NB4 (cell line): ENCODE results near the gene CAMKMT.

Experiments used
- POLR2A ChIP-seq: IDR thresholded peaks from 2 replicates; pipeline ENCODE4 v1.6.1; 2011; ENCODE audit warnings: mild to moderate bottlenecking; ENCODE audit not compliant: insufficient read length; ENCODE audit errors: extremely low read depth
- TF ChIP-seq, protein P1 (sequence below): IDR thresholded peaks from one replicate; pipeline ENCODE4 v1.5.1; 2012; ENCODE audit warnings: low read depth, low read length
- TF ChIP-seq, protein P2 (sequence below): IDR thresholded peaks from 2 replicates; pipeline ENCODE4 v1.6.1; 2011; ENCODE audit warnings: low read depth, low read length

DNA sequence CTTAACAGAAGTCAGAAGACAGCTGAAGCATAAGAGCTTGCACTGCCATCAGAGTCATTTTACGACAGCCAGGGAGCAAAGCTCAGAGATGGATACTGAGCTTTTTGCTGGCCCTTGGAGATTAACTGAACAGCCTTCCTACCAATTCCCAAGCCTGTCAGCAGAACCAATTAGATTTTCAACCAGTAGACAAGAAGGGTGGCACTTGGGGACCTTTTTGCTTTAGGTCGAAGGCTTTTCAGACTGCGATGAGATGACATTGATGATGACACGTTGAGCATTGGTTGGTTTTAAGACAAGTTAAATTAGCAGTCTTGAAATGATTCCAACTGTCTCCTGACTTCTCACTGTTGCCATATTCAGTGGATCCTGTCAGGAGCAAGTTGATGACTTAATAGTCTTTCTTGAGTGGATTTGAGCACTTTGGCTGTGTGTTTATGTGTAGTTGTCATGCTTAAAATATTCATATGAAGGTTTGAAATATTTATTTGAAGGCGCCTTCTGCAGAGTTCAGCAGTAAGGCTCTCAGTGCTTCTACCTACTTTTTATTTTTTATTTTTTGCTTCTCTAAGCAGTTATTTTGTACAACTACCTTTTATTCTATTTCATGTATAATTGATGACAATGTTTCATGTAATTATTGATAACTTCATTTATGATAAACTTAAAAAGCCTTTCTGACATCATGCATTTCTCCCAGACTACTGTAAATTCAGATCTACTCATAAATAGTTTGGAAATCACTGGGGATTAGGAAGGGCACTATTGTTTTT lies 256.7 kb downstream of the CAMKMT start:
- TF ChIP-seq, protein P1, sequence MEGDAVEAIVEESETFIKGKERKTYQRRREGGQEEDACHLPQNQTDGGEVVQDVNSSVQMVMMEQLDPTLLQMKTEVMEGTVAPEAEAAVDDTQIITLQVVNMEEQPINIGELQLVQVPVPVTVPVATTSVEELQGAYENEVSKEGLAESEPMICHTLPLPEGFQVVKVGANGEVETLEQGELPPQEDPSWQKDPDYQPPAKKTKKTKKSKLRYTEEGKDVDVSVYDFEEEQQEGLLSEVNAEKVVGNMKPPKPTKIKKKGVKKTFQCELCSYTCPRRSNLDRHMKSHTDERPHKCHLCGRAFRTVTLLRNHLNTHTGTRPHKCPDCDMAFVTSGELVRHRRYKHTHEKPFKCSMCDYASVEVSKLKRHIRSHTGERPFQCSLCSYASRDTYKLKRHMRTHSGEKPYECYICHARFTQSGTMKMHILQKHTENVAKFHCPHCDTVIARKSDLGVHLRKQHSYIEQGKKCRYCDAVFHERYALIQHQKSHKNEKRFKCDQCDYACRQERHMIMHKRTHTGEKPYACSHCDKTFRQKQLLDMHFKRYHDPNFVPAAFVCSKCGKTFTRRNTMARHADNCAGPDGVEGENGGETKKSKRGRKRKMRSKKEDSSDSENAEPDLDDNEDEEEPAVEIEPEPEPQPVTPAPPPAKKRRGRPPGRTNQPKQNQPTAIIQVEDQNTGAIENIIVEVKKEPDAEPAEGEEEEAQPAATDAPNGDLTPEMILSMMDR = no peak
- TF ChIP-seq POLR2A = no peak
- TF ChIP-seq, protein P2, sequence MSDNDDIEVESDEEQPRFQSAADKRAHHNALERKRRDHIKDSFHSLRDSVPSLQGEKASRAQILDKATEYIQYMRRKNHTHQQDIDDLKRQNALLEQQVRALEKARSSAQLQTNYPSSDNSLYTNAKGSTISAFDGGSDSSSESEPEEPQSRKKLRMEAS = no peak
